WTC11 (cell line): ENCODE data around the gene CD19.

Experiments
- ATF1 ChIP-seq: sonication (generic); formaldehyde crosslinking; IDR thresholded peaks from 2 replicates; pipeline ENCODE4 v1.8.1; 2023; ENCODE audit warnings: mild to moderate bottlenecking, moderate library complexity, missing genetic modification reagents
- CREB1 ChIP-seq: sonication (generic); formaldehyde crosslinking; IDR thresholded peaks from 2 replicates; pipeline ENCODE4 v1.8.0; 2023; ENCODE audit warnings: mild to moderate bottlenecking, missing genetic modification reagents
- CTCF ChIP-seq: fragments of 200-600 bp; IDR thresholded peaks from 2 replicates; pipeline ENCODE4 v1.8.0; 2022; ENCODE audit warnings: antibody characterized with exemption
- E2F1 ChIP-seq: sonication (generic); formaldehyde crosslinking; IDR thresholded peaks from 2 replicates; pipeline ENCODE4 v1.8.0; 2022; ENCODE audit warnings: mild to moderate bottlenecking, missing genetic modification reagents
- HMGA2 ChIP-seq: fragments of 250-450 bp; sonication (Bioruptor Pico); IDR thresholded peaks from 2 replicates; pipeline ENCODE4 v1.4.0; 2021; ENCODE audit warnings: mild to moderate bottlenecking, moderate library complexity
- HMGXB4 ChIP-seq: sonication (generic); formaldehyde crosslinking; IDR thresholded peaks from 2 replicates; pipeline ENCODE4 v1.8.1; 2023; ENCODE audit warnings: mild to moderate bottlenecking, moderate library complexity, missing genetic modification reagents
- NR1H2 ChIP-seq: sonication (generic); formaldehyde crosslinking; IDR thresholded peaks from 2 replicates; pipeline ENCODE4 v1.9.0; 2021; ENCODE audit warnings: mild to moderate bottlenecking, moderate library complexity, missing genetic modification reagents
- NR2C2 ChIP-seq: sonication (generic); formaldehyde crosslinking; IDR thresholded peaks from 2 replicates; pipeline ENCODE4 v1.8.0; 2022; ENCODE audit warnings: mild to moderate bottlenecking, missing genetic modification reagents
- TEAD4 ChIP-seq: sonication (generic); formaldehyde crosslinking; IDR thresholded peaks from 2 replicates; pipeline ENCODE4 v1.8.0; 2022; ENCODE audit warnings: mild to moderate bottlenecking, missing genetic modification reagents
- ZNF219 ChIP-seq: sonication (generic); formaldehyde crosslinking; IDR thresholded peaks from 2 replicates; pipeline ENCODE4 v1.8.0; 2023; ENCODE audit warnings: missing genetic modification reagents, mild to moderate bottlenecking, borderline replicate concordance

GRCh38 chr16:28984091-28984490 is 52.3 kb downstream of the CD19 start:
- TF ChIP-seq NR1H2 (no peak), HMGA2 (CRISPR knock-in tag) (no peak), CTCF (no peak), NR2C2 (CRISPR knock-in tag) (no peak), E2F1 (no peak), ZNF219 (CRISPR knock-in tag) (no peak), HMGXB4 (CRISPR knock-in tag) (no peak), TEAD4 (CRISPR knock-in tag) (no peak), CREB1 (CRISPR knock-in tag) (no peak), ATF1 (CRISPR knock-in tag) (no peak)
